Endothelial cell of coronary artery (primary cell): ENCODE measurements around the gene UBE2O. TPM values are rescaled to one million over a fixed set of nuclear protein-coding genes. Genes with fewer than 3 reads are reported as not detected.

Experiments used
- total RNA-seq: library from RNA; depleted of rRNA; stranded (reverse); fragments of >200 nt; gene quantifications from 2 replicates; pipeline ENCODE4 v1.2.3, GENCODE V29; 2014

The UBE2O gene
- 22.7 and 32.5 TPM in 2 replicates for total RNA-seq

GRCh38 chr17:76452660-76453430 is at the start of gene UBE2O:
TSS of gene UBE2O (minus strand) at chr17:76453152. CDS start at chr17:76453141, 11 bp downstream.

GRCh38 chr17:76501018-76501826 is 48.3 kb upstream of the UBE2O start, which contains the start of gene RHBDF2:
TSS of gene RHBDF2 (minus strand) at chr17:76501423. CDS start at chr17:76481524, 19,899 bp downstream.

GRCh38 chr17:76467366-76467765 is 14.4 kb upstream of the UBE2O start, which contains the start of gene AANAT:
TSS of gene AANAT (plus strand) at chr17:76467603. CDS start at chr17:76468747, 1,144 bp downstream.

GRCh38 chr17:76384222-76384986 is 68.5 kb downstream of the UBE2O start, which contains the start of gene SPHK1:
TSS of gene SPHK1 (plus strand) at chr17:76384609. CDS start at chr17:76385645, 1,036 bp downstream.

GRCh38 chr17:76353599-76354316 is 99.2 kb downstream of the UBE2O start, which contains the start of gene PRPSAP1:
TSS of gene PRPSAP1 (minus strand) at chr17:76353916. CDS start at chr17:76353703, 213 bp downstream.

Other genes starting within 250 kb of the UBE2O start
- gene RNF157, start 212.7 kb downstream of the UBE2O start, total RNA-seq, result under 0.01 and 0.09 TPM in 2 replicates
- 6.3 and 9.0 TPM in 2 replicates for gene UBALD2, start 187.8 kb downstream of the UBE2O start, total RNA-seq
- gene QRICH2, start 144.9 kb downstream of the UBE2O start, total RNA-seq, result 2.9 and 4.1 TPM in 2 replicates
- 36.9 and 51.6 TPM in 2 replicates for gene PRPSAP1, start 99.2 kb downstream of the UBE2O start, total RNA-seq
- gene SPHK1, start 68.5 kb downstream of the UBE2O start, total RNA-seq, result 102 and 124 TPM in 2 replicates
- gene AANAT, start 14.5 kb upstream of the UBE2O start, total RNA-seq, result not detected in 2 replicates
- gene RHBDF2, start 48.3 kb upstream of the UBE2O start, total RNA-seq, result 9.1 and 22.9 TPM in 2 replicates
- gene CYGB, start 84.6 kb upstream of the UBE2O start, total RNA-seq, result 0.45 and 5.0 TPM in 2 replicates
- gene PRCD, start 86.9 kb upstream of the UBE2O start, total RNA-seq, result 0.85 TPM in 1 of 2 replicates, not detected in the other
- gene ST6GALNAC2, start 132.7 kb upstream of the UBE2O start, total RNA-seq, result 0.66 TPM in 1 of 2 replicates, not detected in the other
- gene ST6GALNAC1, start 190.6 kb upstream of the UBE2O start, total RNA-seq, result 0.27 TPM in 1 of 2 replicates, not detected in the other